ENCODE measurements around the gene PSAPL1.

Gene PSAPL1

DNA sequence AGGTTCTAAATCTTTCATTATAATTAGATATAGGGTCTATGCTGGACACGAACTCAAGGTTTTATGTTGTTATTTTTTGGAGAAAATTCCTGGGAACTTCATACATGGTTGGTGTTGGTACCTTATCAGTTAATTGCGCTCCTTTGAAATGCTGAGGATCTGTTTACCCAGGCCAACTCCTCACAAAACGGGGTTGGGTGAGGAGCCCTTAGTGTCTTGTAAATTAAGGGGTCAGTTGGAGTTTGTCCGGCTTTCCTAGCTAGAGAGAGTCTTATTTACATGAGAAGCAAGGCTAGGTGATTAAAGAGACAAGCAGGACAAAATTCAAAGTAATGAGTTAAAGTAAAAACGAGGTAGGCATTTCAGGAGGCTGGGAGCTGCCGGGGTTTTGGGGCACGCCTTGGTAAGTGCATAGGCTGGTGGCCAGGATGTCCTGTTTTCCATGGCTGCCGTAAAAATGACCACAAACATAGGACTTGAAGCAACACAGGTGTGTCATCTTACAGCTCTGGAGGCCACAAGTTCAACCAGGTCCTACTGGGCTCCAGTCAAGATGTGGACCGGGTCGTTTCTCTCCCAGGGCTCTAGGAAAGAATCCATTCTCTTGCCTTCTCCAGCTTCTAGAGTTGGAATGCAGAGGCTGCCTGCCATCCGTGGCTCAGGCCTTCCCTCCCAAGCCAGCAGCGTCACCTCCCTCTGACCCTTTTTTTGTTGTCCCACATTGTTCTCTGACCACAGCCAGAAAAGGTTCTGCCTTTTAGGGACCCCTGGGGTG, 19.8 kb downstream of the PSAPL1 start:
- TF ChIP-seq POLR2A (IDR thresholded peaks at IDR 0.05; ENCODE audit: low read depth, low read length): no peak
- DNase-seq (ENCODE audit: insufficient read length, low spot score) (no peak), FAIRE-seq (no peak)

DNA sequence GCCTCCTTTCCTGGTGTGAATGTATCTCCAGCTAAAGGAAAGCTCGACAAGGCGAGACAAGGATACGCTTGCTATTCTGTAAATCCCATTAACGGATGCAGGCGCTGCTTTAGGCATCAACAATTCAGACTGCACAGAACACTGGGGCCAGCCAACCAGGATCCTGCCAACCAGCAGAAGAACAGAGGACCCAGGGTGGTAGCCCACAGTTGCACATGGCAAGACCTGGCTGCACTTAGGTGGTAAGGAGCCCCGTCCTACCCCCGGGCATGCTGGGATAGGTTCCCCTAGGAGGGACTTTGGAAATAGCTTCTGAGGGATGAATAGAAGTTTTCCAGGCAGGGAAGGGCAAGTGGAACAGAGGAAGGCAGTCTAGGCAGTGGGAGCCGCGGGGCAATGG, 20.7 kb downstream of the PSAPL1 start:
- no peak for TF ChIP-seq POLR2A (IDR thresholded peaks at IDR 0.05; ENCODE audit: low read depth, low read length)
- FAIRE-seq (no peak), DNase-seq (ENCODE audit: insufficient read length, low spot score) (no peak)

DNA sequence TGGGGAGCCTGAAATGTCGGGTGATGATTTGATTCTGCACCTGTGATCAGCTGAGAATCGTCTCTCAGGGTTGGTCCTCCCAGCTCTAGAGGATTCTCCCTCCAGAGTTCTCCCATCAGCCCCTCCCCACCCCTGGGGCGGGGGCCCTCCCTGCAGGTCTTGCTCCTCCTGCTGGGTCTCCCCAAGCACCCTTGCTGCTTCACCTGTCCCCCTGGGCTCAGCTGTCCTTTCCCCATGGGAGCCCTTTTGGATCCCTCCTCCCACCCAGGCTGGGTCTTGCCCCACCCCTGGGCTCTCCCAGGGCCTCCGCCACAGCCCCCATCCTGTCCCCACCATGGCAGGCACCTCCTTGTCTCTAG, 22.2 kb downstream of the PSAPL1 start:
- no peak for DNase-seq (ENCODE audit: insufficient read length, low spot score)
- no peak for FAIRE-seq
- no peak for TF ChIP-seq POLR2A (IDR thresholded peaks at IDR 0.05; ENCODE audit: low read depth, low read length)

DNA sequence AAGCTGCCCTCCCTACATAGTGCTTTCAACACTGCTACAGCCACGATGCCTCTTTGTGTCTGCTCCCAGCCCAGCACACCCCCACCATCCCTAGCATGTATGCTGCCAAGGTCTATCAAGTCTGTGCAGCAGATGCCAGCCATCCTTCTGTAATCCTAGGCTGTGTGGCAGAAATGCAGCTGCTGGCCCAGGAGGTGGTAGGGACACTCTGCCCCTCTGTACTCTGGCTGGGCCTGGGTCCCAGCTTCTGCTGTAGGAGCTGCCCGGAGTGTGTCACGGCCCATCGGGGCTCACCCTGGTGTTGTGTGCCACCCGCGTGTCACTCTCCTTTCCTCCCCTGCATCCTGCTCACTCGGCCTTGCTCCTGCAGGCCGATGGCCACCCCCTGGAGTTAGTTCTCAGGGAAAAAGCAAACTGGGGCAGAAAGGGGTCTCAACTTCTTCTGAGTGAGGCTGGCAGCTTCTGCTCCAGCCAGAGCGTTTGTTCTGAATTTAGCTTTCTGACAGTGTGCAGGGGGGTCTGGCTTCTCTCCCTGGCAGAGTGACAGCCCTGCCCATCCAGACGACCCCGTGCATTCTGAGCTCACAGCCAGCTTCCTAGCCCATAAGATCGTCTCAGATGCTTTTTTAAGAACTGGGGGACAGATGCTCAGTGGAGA, 22.7 kb downstream of the PSAPL1 start:
- DNase-seq (ENCODE audit: insufficient read length, low spot score): no peak
- TF ChIP-seq POLR2A (IDR thresholded peaks at IDR 0.05; ENCODE audit: low read depth, low read length): no peak
- FAIRE-seq: no peak

DNA sequence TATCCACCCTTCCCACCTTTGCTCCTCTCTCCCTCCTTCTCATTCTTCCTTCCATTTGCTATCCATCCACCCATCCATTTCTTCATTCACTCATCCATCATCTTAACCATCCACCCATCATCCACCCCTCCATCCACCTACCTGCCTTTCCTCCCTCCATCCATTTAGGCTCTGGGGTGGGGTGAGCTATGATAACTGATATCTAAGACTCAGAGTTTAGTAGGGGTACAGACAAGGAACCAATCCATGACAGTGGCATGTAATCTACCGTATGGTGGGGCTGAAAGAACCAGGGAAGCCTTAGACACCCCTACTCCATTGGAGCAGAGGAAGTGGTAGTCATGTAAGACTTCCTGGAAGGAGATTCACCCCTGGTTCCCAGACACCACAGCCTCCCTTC, 23.2 kb downstream of the PSAPL1 start:
- FAIRE-seq (no peak), DNase-seq (ENCODE audit: insufficient read length, low spot score) (no peak)
- TF ChIP-seq POLR2A (IDR thresholded peaks at IDR 0.05; ENCODE audit: low read depth, low read length): no peak

DNA sequence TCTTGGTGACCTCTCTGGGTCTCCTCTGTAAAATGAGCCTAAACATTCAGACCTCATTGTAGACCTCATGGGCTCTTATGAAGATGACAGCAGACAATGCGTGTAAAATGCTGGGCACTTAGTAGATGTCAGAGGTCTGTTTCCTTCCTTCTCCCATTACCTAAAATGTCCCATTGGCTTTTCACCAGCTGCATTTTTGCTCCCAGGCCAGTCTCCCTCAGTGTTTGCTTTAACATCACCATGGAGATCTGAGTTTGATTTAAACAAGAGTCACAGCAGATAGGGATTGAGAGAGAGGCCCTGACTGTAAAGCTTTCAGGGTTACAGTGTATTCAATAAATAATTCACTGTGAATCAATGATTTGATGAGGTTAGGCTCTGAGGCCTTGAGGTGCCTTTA, 24.3 kb downstream of the PSAPL1 start:
- no peak for TF ChIP-seq POLR2A (IDR thresholded peaks at IDR 0.05; ENCODE audit: low read depth, low read length)
- FAIRE-seq (no peak), DNase-seq (ENCODE audit: insufficient read length, low spot score) (no peak)

DNA sequence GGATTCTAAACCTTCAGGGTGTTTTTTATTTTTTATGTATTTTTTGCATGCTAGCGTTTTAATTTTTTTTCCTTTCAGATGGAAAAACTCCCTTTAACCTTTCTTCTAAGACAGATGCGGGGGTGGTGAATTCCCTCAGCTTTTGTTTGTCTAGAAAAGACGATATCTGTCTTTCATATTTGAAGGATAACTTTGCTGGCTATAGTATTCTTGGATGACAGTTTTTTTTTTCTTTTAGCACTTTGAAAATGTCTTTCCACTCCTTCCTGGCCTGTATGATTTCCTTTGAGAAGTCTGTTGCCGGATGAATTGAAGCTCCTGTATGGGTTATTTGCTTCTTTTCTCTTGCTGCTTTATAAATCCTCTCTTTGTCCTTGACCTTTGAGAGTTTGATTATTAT, 26.6 kb downstream of the PSAPL1 start:
- no peak for TF ChIP-seq POLR2A (IDR thresholded peaks at IDR 0.05; ENCODE audit: low read depth, low read length)
- no peak for FAIRE-seq

DNA sequence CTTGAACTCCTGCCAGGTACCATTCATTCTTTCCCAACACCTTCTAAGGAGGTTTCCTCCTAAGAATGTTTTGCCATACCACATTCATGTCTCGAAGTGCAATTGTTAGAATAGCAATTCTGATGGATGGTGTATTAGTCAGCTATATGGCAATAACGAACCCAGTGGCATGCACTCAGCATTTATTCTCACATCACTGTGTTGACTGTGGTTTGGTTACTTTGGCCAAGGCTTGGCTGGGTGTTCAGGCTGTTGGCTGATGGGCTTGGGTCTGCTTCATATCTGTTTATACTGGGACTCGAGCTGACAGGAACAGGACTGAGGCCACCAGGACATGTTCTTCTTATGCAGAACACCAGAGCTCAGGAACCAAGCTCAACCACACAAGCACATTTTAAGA, 31.7 kb downstream of the PSAPL1 start:
- no peak for FAIRE-seq
- DNase-seq (ENCODE audit: insufficient read length, low spot score): no peak
- no peak for TF ChIP-seq POLR2A (IDR thresholded peaks at IDR 0.05; ENCODE audit: low read depth, low read length)

More for the DNA sequence above, 26.6 kb downstream of the PSAPL1 start:
- DNase-seq (ENCODE audit: insufficient read length, low spot score): no peak

DNA sequence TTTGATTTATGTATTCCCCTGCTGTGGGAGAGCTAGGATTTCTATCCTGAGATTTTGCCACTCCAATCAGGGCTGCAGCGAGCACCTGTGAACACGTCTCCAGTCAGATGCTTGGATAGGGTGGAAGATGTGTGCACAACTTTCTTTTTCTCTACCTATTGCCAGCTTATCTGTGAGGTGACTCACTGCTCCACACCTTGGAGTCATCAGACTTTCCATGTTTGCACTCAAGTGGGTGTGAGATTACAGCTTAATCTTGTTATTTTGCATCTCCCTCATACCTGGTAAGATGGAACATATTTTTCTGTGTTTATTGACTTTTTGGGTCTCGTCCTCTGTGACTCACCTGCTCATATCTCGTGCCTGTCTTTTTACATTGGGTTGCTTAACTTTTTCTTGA, 32.2 kb downstream of the PSAPL1 start:
- TF ChIP-seq POLR2A (IDR thresholded peaks at IDR 0.05; ENCODE audit: low read depth, low read length): no peak
- FAIRE-seq: no peak
- no peak for DNase-seq (ENCODE audit: insufficient read length, low spot score)

DNA sequence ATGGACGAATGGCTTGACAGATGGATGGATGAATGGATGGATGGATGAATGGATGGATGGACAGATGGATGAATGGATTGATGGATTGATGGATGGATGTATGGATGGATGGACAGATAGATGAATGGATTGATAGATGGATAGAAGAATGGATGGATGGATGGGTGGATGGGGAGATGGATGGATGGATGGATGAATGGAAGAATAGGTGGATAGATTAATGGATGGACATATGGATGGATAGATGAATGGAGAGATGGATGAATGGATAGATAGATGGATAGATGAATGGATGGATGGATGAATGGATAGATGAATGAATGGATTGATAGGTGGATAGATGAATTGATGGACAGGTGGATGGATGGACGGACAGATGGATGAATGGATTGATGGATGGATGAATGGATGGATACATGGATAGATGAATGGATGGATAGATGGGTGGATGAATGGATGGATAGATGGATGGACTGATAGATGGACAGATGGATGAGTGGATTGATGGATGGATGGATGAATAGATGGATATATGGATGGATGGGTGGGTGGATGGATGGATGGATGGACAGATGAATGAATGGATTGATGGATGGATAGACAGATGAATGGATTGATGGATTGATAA, 33.9 kb downstream of the PSAPL1 start:
- DNase-seq (ENCODE audit: insufficient read length, low spot score) (no peak), FAIRE-seq (no peak)
- TF ChIP-seq POLR2A (IDR thresholded peaks at IDR 0.05; ENCODE audit: low read depth, low read length): no peak

DNA sequence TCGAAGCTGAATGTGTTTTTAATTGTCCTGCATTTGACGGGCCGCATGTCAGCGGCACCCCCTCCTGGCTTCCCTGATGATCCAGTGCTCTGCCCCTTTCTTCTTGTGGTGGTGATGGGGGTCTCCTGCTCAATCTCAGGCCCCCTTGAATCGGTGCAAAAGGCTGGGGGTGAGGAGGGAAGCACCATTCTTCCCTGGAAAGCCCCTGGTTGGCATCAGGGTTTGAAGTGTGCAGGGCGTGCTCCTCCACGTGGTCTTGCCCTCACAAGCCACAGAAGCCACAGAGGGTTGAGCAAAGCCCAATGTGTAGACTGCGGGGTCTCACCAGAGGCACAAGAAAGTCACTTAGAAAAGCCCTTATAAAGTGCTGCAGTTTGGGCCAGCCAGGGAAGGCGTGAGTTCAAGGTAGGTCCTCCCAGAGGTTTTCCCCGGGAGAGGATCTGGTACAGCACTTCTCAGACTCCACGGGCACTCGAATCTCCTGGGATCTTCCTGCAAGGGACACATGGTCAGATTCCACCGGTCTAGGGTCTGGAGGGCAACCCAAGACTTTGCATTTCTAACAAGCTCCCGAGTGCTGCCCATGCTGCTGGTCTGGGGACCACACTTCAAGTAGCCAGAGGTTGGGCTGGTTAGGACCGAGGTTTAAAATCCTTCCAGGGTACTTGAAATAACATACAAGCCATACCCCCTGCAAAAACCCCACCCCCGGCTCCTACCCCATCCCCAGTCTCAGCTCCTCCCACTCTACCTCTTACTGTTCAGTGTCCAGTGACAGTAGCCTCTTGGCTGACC, 35.1 kb downstream of the PSAPL1 start:
- DNase-seq (ENCODE audit: insufficient read length, low spot score): no peak
- no peak for FAIRE-seq
- TF ChIP-seq POLR2A (IDR thresholded peaks at IDR 0.05; ENCODE audit: low read depth, low read length): no peak

DNA sequence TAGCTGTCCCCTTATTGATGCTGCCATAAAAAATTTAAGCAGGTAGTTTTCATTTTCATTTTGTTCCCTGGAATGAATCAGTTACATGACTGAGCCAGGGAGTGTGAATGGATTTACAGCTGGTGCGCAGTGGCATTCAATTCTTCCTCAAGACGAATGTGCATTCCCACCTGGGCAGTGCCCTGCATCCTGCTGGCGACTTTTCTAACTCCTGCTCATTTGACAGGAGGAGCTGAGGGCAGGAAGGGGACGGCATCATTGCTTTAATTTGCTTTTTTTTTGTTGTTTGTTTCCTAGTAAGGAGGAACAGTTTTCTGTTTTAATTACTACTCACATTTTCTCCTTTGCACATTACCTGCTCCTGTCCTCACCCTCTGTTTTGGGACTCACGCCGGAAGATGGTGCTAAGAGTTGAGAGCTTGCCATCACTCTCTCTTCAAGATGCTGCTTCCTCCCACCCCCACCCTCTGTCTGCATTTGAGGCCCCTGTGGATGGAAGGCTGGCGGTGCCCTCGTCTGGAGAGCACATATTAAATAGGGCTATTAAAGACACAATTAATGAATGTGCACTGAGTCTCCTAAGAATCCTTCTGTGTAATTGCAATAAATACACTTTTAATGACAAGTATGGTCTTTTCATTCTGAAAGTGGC, 35.8 kb downstream of the PSAPL1 start:
- no peak for TF ChIP-seq POLR2A (IDR thresholded peaks at IDR 0.05; ENCODE audit: low read depth, low read length)
- DNase-seq (ENCODE audit: insufficient read length, low spot score) (no peak), FAIRE-seq (no peak)

DNA sequence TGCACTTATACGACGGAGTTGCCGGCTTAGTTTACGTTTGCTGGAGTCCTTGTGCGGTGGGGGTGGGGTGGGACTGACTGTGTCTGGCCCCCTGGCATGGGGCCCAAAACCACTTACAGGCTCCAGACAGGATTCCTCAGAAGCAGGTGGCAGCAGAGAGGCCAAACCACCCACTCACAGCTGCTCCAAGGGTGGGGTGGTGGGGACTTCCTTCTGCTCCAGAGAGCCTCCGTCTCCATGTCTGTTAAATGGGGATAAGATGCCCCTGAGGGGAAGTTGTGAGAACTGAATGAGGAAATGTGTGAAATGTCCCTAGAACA, 36.7 kb downstream of the PSAPL1 start:
- TF ChIP-seq POLR2A (IDR thresholded peaks at IDR 0.05; ENCODE audit: low read depth, low read length): no peak
- FAIRE-seq: no peak
- no peak for DNase-seq (ENCODE audit: insufficient read length, low spot score)

Measured in H54 (cell line).